Fibroblast of villous mesenchyme (primary cell): ENCODE data around the gene WDR90. TPM values are rescaled to one million over a fixed set of nuclear protein-coding genes. Genes with fewer than 3 reads are reported as not detected.

Experiments used
- DNase-seq: peaks from one replicate; pipeline ENCODE4 v3.0.0-alpha.2; 2010; ENCODE audit warnings: low read depth
- H3K4me3 ChIP-seq: 2 replicates; pipeline ENCODE4 v1.5.1; 2011; ENCODE audit warnings: low read depth, mild to moderate bottlenecking, low read length
- total RNA-seq: library from RNA; depleted of rRNA; stranded (reverse); fragments of >200 nt; gene quantifications from 2 replicates; pipeline ENCODE4 v1.2.3, GENCODE V29; 2012
- TF ChIP-seq, protein P1 (sequence below): IDR thresholded peaks from 2 replicates; pipeline ENCODE4 v1.5.1; 2012; ENCODE audit warnings: low read depth, mild to moderate bottlenecking, low read length; ENCODE audit not compliant: insufficient read depth

The WDR90 gene
- total RNA-seq, 1 donor: 12.5 TPM

DNA sequence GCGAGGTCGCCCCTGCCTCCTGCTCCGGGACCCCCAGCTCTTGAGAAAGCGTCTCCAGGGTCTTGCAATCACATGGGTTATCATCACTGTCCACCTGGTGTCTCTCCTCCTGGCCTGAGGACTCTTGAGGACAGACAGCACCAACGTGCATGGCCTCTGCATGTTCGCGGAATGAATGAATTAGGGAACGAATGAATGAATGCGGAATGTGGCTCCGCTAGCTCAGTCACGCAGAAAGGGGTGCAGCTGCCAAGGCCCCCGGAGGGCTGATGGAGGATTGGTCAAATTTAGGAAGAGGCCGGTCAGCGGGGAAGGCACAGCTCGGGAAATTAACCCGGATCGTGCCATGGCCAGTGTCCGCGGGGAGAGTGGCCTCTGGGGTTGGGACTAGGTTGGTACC, 53.2 kb downstream of the WDR90 start:
- H3K4me3 ChIP-seq: no peak overlapping the region
- TF ChIP-seq, protein P1, sequence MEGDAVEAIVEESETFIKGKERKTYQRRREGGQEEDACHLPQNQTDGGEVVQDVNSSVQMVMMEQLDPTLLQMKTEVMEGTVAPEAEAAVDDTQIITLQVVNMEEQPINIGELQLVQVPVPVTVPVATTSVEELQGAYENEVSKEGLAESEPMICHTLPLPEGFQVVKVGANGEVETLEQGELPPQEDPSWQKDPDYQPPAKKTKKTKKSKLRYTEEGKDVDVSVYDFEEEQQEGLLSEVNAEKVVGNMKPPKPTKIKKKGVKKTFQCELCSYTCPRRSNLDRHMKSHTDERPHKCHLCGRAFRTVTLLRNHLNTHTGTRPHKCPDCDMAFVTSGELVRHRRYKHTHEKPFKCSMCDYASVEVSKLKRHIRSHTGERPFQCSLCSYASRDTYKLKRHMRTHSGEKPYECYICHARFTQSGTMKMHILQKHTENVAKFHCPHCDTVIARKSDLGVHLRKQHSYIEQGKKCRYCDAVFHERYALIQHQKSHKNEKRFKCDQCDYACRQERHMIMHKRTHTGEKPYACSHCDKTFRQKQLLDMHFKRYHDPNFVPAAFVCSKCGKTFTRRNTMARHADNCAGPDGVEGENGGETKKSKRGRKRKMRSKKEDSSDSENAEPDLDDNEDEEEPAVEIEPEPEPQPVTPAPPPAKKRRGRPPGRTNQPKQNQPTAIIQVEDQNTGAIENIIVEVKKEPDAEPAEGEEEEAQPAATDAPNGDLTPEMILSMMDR: no peak
- no peak for DNase-seq

DNA sequence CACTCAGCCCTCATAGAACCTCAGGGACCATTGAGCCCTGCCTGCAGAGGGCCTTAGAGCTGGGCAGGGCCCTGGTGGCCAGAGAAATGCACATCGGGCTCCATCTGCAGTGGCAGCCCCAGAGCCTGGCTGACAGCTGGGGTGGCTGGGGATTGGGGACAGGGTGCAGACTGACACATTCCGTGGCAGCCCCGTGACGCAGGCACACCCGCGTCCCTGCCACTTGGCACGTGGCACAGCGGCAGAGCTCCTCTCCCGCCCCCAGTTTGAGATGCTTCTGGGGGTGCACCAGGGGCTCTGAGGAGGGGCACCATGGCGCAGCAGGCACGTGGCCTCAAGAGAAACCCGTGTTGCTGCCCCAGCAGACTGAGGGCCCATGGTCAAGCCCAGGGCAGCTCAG, 54.2 kb downstream of the WDR90 start:
- TF ChIP-seq, protein P1: no peak
- no peak overlapping the region for H3K4me3 ChIP-seq
- DNase-seq: no peak

DNA sequence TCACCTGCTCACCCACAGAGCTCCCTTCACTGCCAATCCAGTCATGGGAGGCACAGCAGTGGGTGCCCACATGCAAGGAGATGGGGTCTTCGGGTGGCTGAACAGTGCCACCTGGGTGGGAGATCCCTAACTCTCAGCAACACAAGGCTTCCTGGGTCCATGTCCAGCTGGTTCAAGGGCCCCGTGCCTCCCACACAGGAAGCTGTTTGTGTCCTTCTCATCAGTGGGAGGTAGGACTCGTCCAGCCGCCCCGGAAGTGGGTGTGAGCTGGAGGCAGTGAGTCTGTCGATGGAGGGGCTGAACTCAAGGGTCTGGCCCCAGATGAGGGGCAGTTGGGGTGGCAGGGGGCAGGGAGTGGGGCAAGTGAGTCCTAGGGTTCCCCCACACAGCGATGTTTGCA, 54.9 kb downstream of the WDR90 start:
- TF ChIP-seq, protein P1: no peak
- no peak overlapping the region for H3K4me3 ChIP-seq
- DNase-seq: no peak

DNA sequence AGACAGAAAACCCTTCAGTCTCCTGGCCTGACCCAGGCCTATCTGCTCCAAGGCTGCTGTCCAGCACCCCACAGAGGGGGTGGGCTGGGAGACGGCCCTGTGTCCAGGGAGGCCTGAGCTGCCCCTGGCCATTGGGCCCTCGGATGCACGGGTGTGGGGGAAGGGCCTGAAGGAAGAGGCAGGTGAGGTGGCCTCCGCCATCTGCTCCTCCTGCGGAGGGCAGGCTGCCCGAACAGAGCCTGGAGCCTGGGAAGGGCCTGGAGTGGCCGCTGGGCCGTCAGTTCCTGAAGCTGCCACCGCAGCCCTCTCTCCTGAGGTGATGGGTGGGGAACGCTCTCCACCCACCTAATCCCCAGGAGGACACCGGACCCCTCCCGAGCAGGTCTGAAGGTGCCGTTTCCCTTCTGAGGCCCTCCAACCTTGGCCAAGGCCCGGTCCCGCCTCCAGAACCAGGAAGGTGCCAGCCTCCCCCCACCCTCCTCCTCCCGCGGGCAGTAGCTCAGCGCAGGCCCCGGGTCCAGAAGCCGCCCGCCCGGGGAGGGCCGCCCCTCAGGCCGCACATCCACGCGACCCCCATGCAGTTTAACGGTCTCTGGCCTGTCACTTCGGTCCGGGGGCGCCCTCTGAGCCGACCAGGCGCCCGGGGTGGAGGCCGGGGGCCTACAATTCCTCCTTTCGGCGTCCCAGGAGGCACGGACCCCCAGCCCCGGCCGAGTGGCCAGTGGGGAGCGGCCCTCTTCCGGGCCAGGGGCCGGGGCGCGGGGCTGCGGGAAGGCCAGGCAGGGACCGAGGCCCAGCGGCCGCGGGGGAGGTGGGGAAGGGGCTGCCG, 55.6 kb downstream of the WDR90 start:
- no peak overlapping the region for H3K4me3 ChIP-seq
- TF ChIP-seq, protein P1: no peak
- DNase-seq: no peak

DNA sequence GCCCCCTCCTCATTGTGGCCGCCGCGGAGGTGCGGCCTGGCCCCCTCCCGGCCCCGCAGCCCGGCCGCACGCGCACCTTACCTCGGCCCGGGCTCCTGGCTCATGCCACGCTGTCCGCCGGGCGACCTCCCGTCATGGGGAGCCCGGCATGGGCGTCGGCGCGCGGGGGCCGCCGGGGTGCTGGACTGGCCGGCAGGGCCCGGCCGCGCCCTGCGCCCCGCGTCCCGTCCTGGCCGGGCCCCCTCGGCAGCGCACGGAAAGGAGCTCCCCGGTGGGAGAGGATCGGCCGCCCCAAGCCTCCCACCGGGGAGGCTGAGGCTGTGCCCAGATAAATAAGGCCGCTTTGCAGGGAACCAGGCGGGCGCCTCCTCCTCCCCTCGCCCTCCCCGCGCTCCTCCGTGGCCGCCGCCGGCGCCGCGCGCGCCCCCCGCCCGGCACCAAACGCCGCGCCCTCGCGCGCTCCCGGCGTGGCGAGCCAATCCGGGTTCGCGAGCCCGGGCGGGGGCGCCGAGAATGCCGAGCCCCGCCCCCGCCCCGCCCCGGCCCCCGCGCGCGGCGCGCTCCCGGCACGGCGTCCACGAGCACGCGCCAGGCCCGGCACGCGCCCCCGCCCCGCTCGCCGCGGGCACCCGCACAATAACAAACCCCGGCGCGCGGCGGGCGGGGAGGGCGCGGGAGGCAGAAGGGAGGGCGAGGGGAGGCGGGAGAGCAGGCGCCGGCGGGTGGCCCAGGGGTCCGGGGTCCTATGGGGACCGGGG, 56.4 kb downstream of the WDR90 start, which contains the start of gene FBXL16:
TSS of gene FBXL16 (minus strand) at position 371 of the 758 bp plus-strand sequence. CDS start 8,396 bp downstream, outside the sequence.
- TF ChIP-seq, protein P1: no peak
- no peak for DNase-seq
- H3K4me3 ChIP-seq: no peak within 1 kb of the TSS

DNA sequence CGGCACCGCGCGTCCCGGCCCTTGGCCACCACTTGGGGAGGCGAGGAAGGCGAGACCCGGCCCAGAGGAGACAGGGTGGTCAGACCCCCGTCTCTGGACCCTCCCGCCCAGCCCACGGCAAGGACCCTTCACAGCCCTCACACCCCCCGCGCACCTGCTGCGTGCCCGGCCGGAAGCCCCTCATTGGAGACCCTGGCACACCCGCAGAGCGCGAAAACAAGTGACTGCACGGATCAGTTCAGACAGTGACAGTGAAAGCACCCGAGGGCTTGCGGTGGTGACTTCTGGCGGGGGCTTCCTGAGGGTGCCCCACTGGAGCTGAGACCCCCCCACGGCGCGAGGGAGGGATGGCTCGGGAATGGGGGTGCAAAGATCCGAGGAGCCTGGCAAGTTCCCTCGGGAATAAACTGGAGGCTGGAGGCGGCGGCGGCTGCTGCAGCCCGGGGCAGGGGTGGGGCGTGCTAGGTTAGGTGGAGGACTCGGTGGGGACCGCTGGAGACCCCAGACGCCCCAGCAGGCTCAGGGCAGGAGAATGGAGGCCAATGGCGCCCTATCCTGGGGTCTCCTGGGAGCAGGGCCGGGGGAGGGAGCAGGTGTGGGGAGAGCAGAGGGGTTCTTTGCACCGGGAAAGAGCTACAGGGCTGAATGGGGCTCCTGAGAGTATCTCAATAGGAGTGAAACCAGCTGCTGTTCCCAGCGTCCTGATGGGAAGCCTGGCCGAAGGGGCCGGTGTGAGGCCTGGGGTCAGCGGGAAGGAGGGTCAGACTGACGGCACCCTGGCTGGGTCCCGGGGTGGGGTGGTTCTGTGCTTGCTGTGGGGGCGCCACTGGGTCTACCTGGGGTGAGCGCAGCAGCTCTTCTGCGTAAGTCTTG, 57.3 kb downstream of the WDR90 start:
- DNase-seq: no peak
- TF ChIP-seq, protein P1: no peak
- no peak overlapping the region for H3K4me3 ChIP-seq
